Stimulated activated effector memory CD8-positive, alpha-beta T cell treated with anti-CD3 and anti-CD28 coated beads, Interleukin-12 subunit alpha, Interleukin-12 subunit beta, amount 100 ng/mL, for 72 hours (primary cell): ENCODE data around the gene RUNX1.

ENCODE experiments used
- ATAC-seq: fragments of 150-1000 bp; cut with Tn5 transposase; 2 replicates; pipeline ENCODE4 v1.10.0; 2021
- DNase-seq, 2 donors: peaks; one replicate each; pipeline ENCODE4 v3.0.0; 2021 to 2022; ENCODE audit warnings: low spot score in 2 of 2
- H3K27ac Mint-ChIP-seq: one replicate; pipeline ENCODE4 v1.8.0; 2022; ENCODE audit warnings: mild to moderate bottlenecking, mixed read lengths
- H3K36me3 Mint-ChIP-seq: one replicate; pipeline ENCODE4 v1.8.0; 2022; ENCODE audit warnings: mild to moderate bottlenecking, mixed read lengths
- H3K4me1 Mint-ChIP-seq: one replicate; pipeline ENCODE4 v1.8.0; 2022; ENCODE audit warnings: mixed read lengths
- H3K4me3 Mint-ChIP-seq: one replicate; pipeline ENCODE4 v1.8.0; 2022; ENCODE audit warnings: mild to moderate bottlenecking, mixed read lengths
- H3K9me3 Mint-ChIP-seq: one replicate; pipeline ENCODE4 v1.8.0; 2022; ENCODE audit warnings: mixed read lengths

The RUNX1 gene

DNA sequence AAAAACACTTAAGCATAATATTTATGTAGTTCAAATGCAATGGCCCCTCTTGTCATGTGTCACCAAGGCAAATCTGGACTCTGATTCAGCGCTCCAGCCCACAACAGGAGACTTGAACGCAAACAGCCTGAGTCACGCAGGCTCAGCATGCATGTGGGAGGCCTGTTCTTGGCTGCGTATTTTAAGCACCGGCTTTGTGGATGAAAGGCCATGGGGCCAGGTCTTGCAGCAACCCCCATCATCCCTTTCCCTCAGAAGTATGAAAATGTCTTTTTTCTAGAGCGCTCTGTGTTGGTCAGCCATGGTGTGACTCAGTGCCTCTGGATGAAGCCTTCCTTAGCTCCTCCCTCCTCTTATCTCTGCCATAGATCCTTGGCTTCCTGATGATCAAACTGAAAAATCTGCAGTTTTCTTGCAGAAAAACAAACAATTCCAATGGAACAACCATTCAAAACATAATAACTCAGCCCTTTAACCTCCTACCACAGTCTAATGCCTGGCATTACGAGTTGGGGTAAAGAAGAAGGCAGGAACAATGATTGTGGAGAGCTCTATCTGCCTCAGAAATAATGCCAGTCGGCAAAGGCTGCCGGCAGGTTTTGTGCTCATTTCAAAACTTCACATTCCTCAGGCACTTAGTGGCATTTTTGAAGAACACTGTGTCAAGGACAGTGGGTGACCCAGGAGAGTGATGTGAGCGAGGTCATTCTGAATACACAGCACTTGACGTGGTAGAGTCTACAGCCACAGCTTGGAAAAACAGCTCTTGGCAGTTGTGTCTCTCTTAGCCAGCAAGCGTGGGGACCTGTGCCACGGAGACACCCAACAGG, 212.8 kb downstream of the RUNX1 start:
- Mint-ChIP-seq H3K27ac (peak overlapping the region; percentile 82), H3K9me3 (no peaks in the 10 kb centered on the region), H3K4me3 (no peak overlapping the region), H3K4me1 (peaks cover 58% of the 10 kb centered on the region), H3K36me3 (peaks cover 100% of the 10 kb centered on the region)
- DNase-seq, result no peak
- ATAC-seq, result peak; percentile 94

- peaks cover 100% of the 10 kb centered on the region for H3K36me3 Mint-ChIP-seq
- peaks cover 51% of the 10 kb centered on the region for H3K4me1 Mint-ChIP-seq
- H3K9me3 Mint-ChIP-seq, result no peaks in the 10 kb centered on the region
- H3K4me3 Mint-ChIP-seq, result no peak overlapping the region
- H3K27ac Mint-ChIP-seq, result peak overlapping the region; percentile 82
- DNase-seq (no peak), ATAC-seq (no peak)
These were observed 213.6 kb downstream of the RUNX1 start for GRCh38 chr21:34835526-34835925.

DNA sequence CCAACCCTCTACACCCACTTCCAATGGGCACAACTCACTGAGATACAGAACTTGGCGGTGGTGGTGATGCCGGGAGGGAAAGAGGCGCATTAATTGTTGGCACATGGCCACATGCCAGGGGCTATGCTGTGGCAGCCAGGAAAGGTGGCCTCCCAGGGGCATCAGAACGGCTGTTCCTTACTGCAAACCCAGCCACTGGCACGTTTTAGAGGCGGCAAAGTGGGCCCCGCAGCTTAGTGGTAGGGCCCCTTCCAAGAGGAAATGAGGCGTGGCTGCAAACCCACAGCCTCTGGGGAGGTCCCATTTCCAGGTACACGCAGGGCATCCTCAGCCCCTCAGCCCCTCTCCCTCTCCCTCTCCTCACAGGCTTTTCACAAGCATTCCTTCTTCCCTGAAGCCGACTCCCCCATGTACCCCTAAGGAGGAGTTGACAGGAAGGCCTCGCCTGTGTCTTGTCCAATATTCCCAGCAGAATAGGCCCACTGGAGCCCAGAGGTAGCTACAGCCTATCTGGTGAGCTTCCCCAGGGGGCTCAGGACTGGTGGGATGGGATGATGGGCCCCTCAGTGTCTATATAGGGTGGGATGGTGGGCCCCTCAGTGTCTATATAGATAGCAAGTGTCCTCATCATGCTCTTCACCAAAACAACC, 214.1 kb downstream of the RUNX1 start:
- H3K27ac Mint-ChIP-seq, result peak overlapping the region; percentile 82
- peaks cover 100% of the 10 kb centered on the region for H3K36me3 Mint-ChIP-seq
- ATAC-seq, result no peak
- DNase-seq, result no peak
- no peaks in the 10 kb centered on the region for H3K9me3 Mint-ChIP-seq
- no peak overlapping the region for H3K4me3 Mint-ChIP-seq
- peaks cover 46% of the 10 kb centered on the region for H3K4me1 Mint-ChIP-seq

DNA sequence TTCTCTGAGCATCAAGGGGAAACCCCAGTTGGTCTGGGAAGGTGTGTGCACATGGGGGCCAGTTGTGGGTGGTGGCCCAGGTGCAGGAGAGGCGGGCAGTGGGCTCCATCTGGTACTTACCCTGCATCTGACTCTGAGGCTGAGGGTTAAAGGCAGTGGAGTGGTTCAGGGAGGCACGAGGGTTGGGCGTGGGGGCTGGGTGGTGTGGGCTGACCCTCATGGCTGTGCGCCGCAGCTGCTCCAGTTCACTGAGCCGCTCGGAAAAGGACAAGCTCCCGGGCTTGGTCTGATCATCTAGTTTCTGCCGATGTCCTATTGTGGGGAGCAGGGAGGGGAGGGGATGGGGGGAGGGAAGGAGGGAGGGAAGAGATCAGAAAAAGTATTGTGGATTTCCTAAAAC, 214.8 kb downstream of the RUNX1 start:
- Mint-ChIP-seq H3K4me1 (peaks cover 39% of the 10 kb centered on the region), H3K4me3 (no peak overlapping the region), H3K9me3 (no peaks in the 10 kb centered on the region), H3K36me3 (peaks cover 100% of the 10 kb centered on the region), H3K27ac (no peak overlapping the region)
- no peak for DNase-seq
- no peak for ATAC-seq

DNA sequence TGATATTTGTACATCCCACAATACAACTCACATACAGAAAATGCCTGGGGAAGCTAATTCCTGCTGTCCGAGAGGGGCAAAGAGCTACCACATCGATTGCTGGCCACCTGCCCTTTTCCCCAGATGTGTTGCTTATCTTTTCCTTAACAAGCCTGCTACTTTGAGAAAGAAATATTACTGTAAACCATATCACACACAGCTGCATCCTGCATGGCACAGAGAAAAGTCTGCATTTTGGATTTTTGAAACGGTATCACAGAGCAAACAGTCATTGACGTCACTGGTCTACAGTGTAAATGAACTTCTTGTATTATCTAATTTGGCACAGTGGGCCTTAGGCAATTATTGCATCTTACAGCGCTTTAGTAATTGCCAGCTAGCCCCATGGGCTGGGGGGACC, 215.6 kb downstream of the RUNX1 start:
- Mint-ChIP-seq H3K9me3 (no peaks in the 10 kb centered on the region), H3K36me3 (peaks cover 100% of the 10 kb centered on the region), H3K27ac (no peak overlapping the region), H3K4me3 (no peak overlapping the region), H3K4me1 (peaks cover 33% of the 10 kb centered on the region)
- DNase-seq (no peak), ATAC-seq (no peak)

DNA sequence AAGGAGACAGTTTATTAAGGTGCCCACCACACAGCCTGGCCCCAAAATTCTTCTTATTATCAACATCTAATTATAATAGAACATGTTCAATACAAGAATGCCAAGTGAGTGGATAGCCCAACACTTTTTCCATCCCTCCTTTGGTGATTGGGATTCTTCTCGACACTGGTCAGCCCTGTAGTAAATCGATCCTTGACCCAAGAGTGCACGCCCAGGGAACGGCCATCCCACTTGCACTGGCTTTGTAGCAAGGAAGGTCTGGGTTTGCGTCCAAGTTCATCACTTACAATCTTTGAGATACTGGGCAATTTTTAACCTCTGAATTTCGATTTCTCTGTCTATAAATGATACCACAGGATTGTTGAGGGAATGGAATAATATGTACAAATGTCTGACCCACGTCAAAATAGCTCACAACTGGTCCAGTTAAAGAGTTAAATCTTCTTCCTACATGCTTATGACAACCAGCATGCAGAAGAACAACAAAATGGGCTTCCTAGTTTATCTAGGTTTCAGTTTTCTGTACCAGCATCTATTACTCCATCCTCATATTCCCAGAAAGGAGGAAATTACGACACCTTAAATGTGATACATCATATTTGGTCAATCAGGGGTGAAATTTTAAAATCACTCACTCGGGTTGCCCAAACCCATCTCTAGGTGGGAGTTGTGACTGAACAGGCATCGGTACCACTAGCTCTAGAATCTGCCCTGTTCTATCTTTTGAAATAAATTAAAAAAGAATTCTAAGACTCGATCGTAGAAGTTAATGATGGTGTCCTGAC, 218.5 kb downstream of the RUNX1 start:
- Mint-ChIP-seq H3K4me3 (no peak overlapping the region), H3K27ac (no peak overlapping the region), H3K36me3 (peaks cover 99% of the 10 kb centered on the region), H3K4me1 (peaks cover 20% of the 10 kb centered on the region), H3K9me3 (no peaks in the 10 kb centered on the region)
- DNase-seq, result no peak
- no peak for ATAC-seq

DNA sequence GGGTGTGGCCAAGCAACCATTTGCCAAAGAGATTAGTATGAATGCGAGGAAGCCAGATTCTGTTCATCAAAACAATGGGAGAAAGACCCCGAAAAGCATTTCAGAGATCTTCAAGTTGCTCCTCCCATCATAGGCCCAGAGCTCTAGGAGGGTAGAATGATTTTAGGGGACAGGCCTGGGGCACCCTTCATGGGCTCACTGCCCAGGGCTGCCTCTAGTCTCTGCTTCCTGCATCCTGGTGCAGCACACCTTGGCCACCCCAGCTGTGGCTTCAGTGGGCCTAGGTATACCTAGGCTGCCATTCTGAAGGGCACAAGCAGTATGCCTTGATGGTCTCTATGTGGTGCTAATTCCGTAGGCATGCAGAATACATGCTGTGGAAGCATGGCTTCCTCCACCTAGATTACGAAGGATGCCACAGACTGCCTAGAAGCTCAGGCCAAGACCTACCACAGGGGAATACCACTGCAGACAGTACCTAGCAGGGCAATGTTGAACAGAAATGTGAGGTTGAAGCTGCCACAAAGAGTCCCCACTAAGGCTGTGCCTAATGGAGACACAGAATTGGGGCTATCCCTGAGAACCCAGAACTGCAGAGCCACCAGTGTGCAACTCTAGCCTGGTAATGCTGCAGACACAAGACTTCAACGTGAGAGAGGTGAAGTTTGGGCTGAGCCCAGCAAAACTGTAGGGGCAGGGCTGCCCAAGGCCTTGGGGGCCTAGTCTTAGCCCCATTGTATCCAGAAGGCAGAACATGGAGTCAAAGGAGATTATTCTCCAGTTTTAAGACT, 221.5 kb downstream of the RUNX1 start:
- DNase-seq, result no peak
- Mint-ChIP-seq H3K4me3 (no peak overlapping the region), H3K4me1 (peaks cover 13% of the 10 kb centered on the region), H3K36me3 (peaks cover 99% of the 10 kb centered on the region), H3K27ac (peak overlapping the region; percentile 8), H3K9me3 (no peaks in the 10 kb centered on the region)
- no peak for ATAC-seq

DNA sequence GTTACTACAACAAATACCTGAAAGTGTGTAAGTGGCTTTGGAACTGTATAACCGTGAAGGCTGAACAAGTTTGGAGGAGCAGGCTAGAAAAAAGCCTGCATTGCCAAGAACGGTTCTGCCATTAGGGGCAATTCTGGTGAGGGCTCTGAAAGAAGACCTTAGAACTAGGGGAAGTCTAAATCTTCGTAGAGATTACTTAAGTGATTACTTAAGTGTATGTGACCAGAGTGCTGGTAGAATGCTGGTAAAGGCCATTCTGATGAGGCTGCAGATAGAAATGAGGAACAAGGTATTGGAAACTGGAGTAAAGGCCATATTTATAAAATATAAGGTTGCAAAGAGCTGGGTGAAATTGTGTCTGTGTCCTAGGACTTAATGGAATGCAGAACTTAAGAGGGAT, 222.3 kb downstream of the RUNX1 start:
- H3K9me3 Mint-ChIP-seq, result no peaks in the 10 kb centered on the region
- ATAC-seq (no peak), DNase-seq (no peak)
- H3K4me1 Mint-ChIP-seq, result peaks cover 13% of the 10 kb centered on the region
- H3K4me3 Mint-ChIP-seq, result no peak overlapping the region
- peaks cover 99% of the 10 kb centered on the region for H3K36me3 Mint-ChIP-seq
- no peak overlapping the region for H3K27ac Mint-ChIP-seq

- Mint-ChIP-seq H3K36me3 (peaks cover 99% of the 10 kb centered on the region), H3K4me3 (no peak overlapping the region), H3K4me1 (peaks cover 13% of the 10 kb centered on the region), H3K27ac (peak overlapping the region; percentile 11), H3K9me3 (no peaks in the 10 kb centered on the region)
- no peak for DNase-seq
- ATAC-seq, result no peak
These were observed 223.1 kb downstream of the RUNX1 start for GRCh38 chr21:34825948-34826548.

DNA sequence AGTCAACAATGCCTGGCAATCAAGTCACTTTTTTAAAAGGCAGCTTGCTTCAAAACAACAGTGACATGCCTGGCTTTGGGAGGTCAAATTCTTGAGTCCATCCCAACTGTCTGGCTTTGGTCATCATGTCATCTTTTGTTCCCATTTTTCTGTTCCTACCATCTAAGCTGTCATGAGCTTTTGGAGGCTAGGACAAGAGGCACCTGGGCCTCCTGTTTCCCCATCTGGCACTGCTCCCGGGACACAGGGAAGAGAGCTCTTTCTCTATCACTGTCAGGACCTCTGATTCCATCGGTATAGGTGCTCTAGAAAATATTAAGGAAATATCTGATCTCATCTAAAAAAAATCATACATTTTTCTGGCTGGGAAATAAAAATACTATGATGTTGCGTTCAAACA, 224.0 kb downstream of the RUNX1 start:
- ATAC-seq (no peak), DNase-seq (no peak)
- peaks cover 99% of the 10 kb centered on the region for H3K36me3 Mint-ChIP-seq
- H3K9me3 Mint-ChIP-seq, result no peaks in the 10 kb centered on the region
- H3K4me1 Mint-ChIP-seq, result peaks cover 13% of the 10 kb centered on the region
- H3K27ac Mint-ChIP-seq, result peak overlapping the region; percentile 11
- no peak overlapping the region for H3K4me3 Mint-ChIP-seq

DNA sequence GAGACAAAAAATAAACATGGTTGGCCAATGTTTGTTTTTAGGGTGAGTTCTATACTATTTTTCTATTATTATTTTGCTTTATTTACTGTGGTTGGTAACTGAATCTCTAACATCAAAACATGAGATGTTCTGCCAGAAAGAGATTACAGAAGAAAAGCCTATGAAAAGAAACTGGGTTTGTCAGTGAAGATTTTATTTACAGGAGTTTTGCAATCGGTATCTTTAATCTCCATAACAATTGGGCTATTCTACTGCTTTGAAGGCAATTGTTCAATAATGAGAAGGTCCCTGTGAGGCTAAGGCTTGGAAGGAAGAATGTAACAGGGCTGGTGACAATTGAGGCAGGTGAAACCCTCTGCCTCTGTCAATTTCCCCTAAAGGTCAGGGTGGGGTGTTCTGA, 224.8 kb downstream of the RUNX1 start:
- no peak for DNase-seq
- ATAC-seq, result no peak
- peak overlapping the region; percentile 64 for H3K27ac Mint-ChIP-seq
- no peak overlapping the region for H3K4me3 Mint-ChIP-seq
- no peaks in the 10 kb centered on the region for H3K9me3 Mint-ChIP-seq
- peaks cover 99% of the 10 kb centered on the region for H3K36me3 Mint-ChIP-seq
- H3K4me1 Mint-ChIP-seq, result peaks cover 13% of the 10 kb centered on the region

- Mint-ChIP-seq H3K9me3 (no peaks in the 10 kb centered on the region), H3K4me1 (peaks cover 13% of the 10 kb centered on the region), H3K4me3 (no peak overlapping the region), H3K36me3 (peaks cover 99% of the 10 kb centered on the region), H3K27ac (no peak overlapping the region)
- ATAC-seq (no peak), DNase-seq (no peak)
These were observed 226.2 kb downstream of the RUNX1 start for GRCh38 chr21:34822942-34823341.

DNA sequence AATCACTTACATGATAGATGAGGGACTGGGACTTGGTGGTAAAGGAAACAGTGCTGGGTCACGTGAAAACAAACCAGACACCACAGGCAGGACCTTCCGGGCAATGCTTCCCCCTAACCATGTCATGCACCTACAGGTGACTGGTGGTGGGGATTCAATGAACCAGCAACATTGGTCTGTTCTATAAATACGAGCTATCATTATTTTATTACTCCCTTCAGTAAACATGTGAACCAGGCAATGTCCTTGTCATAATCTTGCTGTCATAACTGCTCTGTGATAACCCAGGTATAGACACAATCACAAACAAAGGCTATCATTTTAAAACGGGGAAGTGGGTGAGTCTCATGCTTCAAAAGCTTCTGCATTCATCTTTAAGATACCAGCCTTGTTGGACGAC, 226.9 kb downstream of the RUNX1 start:
- H3K9me3 Mint-ChIP-seq, result no peaks in the 10 kb centered on the region
- H3K36me3 Mint-ChIP-seq, result peaks cover 100% of the 10 kb centered on the region
- no peak overlapping the region for H3K27ac Mint-ChIP-seq
- peaks cover 17% of the 10 kb centered on the region for H3K4me1 Mint-ChIP-seq
- no peak overlapping the region for H3K4me3 Mint-ChIP-seq
- no peak for ATAC-seq
- no peak for DNase-seq

DNA sequence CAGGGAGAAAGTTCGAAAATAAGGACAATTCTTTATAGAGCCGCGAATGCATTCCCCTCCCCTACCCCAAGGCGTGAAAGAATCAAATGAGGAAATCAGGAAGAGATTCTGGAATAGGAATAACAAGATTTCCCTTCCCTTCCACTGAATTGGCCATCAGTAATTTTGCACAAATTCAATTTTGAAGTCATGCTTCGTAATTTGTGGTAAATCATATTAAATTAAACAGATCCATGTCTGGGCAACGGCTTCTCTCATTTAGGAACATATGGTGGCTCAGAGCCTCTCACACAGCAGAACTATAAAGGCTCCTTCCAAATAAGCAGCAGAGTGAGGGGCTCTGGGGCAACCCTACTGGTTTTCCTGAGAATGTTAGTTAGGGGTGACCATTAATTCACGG, 227.4 kb downstream of the RUNX1 start:
- no peak overlapping the region for H3K4me3 Mint-ChIP-seq
- no peak overlapping the region for H3K27ac Mint-ChIP-seq
- H3K36me3 Mint-ChIP-seq, result peaks cover 100% of the 10 kb centered on the region
- H3K9me3 Mint-ChIP-seq, result no peaks in the 10 kb centered on the region
- H3K4me1 Mint-ChIP-seq, result peaks cover 17% of the 10 kb centered on the region
- DNase-seq (no peak), ATAC-seq (no peak)

DNA sequence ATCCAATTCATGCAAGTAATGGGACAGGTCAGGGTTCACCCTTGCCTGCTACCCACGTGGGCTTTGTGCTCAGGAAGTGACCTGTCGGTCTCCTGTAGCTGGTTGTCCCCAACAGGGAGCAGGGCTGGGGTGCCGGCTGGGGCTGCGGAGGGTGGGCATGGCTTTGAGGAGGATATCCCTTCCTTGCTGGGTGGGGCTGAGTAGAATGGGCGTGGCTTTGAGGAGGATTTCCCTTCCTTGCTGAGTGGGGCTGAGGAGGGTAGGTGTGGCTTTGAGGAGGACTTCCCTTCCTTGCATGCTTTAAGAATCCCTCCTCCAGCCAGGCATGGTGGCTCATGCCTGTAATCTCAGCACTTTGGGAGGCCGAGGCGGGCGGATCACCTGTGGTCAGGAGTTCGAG, 229.1 kb downstream of the RUNX1 start:
- no peak for ATAC-seq

More for the DNA sequence above, 229.1 kb downstream of the RUNX1 start:
- H3K36me3 Mint-ChIP-seq, result peaks cover 100% of the 10 kb centered on the region
- H3K4me3 Mint-ChIP-seq, result no peak overlapping the region
- no peaks in the 10 kb centered on the region for H3K9me3 Mint-ChIP-seq
- H3K27ac Mint-ChIP-seq, result peak overlapping the region; percentile 20
- peaks cover 32% of the 10 kb centered on the region for H3K4me1 Mint-ChIP-seq
- DNase-seq, result no peak
